GM18909 (cell line): ENCODE measurements around the gene CSH1.
"Not testable (repeated sequence)": the region's sequence is repeated elsewhere in the genome, so short reads cannot be mapped to it uniquely, and the experiment has no call there.

Source experiments
- ATAC-seq: cut with Tn5 transposase; IDR thresholded peaks from one replicate; pipeline ENCODE4 v1.9.1; 2021; ENCODE audit warnings: mild to moderate bottlenecking; ENCODE audit not compliant: unreplicated experiment, poor library complexity

Gene CSH1

DNA sequence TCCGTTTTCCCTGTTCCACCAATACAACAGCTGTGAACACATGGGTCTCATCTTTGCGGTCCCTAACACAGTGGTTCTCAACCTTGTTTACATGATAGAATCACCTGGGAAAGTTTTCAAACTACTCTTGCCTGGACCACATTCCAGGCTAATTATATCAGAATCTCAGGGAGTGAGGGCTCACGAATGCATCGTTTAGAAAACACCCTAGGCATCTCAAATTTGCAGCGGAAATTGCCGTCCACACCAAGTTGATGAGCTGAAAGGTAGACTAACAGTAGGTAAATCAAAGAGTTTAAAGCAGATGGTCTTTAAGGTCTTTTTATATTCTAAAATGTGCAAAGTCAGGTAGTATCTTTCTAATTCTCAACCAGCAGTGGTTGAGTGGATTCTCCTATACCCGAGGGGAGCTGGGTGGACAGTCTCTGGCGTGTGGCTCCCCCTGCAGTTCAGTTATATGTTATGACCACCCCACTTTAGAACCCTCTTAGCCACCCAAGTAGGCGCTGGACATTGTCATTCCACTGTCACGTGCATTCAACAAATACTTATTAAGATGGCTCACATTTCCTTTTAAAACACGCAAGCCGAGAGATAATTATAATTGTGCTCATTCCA lies 10.9 kb upstream of the CSH1 start:
- ATAC-seq = not testable (repeated sequence)

- ATAC-seq = not testable (repeated sequence)
These were observed 8.4 kb upstream of the CSH1 start for GRCh38 chr17:63904796-63905195.

DNA sequence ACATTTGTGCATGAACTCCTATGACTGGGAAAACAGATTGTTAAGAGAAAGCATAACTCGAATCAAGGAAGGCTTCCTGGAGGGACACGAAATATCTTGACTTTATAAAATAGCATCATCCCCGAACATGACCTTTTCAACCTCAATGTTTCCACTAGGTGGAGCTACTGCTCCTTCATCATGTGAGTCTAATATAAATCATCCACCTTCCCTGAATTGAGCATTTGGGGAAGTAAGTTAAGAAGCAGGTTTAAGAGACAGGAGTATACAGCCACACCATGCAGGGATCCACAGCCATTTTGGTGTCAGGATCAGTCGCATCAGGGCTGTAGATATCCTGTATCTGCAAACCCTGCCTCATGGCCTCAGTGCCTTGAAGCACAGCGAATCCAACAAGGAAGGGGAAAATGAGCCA lies 7.4 kb upstream of the CSH1 start:
- not testable (repeated sequence) for ATAC-seq

GRCh38 chr17:63901971-63902370 lies 5.6 kb upstream of the CSH1 start:
- not testable (repeated sequence) for ATAC-seq

GRCh38 chr17:63898899-63899798 lies 2.8 kb upstream of the CSH1 start:
- ATAC-seq = not testable (repeated sequence)

DNA sequence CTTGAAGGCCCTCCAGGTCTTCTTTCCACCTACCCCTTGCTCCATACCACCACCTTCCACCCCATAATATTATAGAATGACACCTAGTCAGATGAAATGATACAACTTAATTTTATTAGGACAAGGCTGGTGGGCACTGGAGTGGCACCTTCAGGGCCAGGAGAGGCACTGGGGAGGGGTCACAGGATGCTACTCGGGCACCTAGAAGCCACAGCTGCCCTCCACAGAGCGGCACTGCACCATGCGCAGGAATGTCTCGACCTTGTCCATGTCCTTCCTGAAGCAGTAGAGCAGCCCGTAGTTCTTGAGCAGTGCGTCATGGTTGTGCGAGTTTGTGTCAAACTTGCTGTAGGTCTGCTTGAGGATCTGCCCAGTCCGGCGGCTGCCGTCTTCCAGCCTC lies 1.6 kb downstream of the CSH1 start:
- ATAC-seq = not testable (repeated sequence)

DNA sequence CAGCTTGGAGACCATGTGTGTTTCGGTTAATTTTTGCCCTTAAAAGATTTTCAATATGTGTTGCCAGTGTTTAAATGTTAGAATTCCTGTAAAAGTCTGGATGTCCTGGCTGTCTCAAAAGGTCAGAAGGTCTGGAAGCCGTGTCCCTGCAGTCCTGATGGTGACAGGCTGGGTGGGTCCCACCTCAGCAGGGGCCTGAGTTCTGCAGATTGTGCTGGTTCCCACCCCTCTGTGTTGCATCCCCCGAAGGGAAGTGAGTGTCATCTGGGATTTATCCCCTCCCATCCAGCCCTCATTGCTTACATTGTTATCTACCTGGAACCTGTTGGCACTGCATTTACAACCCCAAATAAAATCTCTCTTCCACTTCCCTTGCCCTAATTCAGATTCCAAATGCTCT lies 2.4 kb downstream of the CSH1 start:
- not testable (repeated sequence) for ATAC-seq

GRCh38 chr17:63892316-63893037 lies 3.9 kb downstream of the CSH1 start:
- not testable (repeated sequence) for ATAC-seq

DNA sequence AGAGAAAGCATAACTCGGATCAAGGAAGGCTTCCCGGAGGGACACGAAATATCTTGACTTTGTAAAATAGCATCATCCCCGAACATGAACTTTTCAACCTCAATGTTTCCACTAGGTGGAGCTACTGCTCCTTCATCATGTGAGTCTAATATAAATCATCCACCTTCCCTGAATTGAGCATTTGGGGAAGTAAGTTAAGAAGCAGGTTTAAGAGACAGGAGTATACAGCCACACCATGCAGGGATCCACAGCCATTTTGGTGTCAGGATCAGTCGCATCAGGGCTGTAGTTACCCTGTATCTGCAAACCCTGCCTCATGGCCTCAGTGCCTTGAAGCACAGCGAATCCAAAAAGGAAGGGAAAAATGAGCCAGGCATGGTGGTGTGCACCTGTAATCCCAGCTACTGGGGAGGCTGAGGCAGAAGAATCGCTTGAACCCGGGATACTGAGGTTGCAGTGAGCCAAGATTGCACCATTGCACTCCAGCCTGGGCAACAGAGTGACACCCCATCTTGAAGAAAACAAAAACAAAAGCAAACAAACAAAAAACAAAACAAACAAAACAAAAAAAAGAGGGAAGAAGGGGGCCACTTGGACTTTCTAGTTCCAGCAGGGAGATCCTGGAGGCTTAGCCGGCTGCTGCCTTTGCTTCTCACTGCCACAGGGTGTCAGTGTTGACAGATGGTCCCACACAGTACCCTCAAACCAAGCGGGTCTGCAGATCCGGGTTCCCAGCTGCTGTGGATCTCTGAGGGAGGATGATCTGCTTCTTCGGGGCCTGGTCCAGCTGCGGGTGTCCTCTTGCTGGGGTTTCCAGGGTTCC lies 7.1 kb downstream of the CSH1 start:
- not testable (repeated sequence) for ATAC-seq

DNA sequence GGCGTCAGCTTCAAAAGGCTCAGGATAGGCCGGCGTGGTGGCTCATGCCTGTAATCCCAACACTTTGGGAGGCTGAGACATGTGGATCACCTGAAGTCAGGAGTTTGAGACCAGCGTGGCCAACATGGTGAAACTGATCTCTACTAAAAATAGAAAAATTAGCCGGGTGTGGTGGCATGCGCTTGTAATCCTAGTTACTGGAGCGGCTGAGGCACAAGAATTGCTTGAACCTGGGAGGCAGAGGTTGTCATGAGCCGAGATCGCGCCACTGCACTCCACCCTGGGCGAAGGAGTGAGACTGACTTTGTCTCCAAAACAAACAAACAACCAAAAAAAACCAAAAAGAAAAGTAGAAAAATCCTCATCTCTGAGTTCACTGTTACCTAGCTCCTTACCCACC lies 11.3 kb downstream of the CSH1 start:
- not testable (repeated sequence) for ATAC-seq

- ATAC-seq = not testable (repeated sequence)
These were observed 13.7 kb downstream of the CSH1 start for GRCh38 chr17:63882626-63883126.

DNA sequence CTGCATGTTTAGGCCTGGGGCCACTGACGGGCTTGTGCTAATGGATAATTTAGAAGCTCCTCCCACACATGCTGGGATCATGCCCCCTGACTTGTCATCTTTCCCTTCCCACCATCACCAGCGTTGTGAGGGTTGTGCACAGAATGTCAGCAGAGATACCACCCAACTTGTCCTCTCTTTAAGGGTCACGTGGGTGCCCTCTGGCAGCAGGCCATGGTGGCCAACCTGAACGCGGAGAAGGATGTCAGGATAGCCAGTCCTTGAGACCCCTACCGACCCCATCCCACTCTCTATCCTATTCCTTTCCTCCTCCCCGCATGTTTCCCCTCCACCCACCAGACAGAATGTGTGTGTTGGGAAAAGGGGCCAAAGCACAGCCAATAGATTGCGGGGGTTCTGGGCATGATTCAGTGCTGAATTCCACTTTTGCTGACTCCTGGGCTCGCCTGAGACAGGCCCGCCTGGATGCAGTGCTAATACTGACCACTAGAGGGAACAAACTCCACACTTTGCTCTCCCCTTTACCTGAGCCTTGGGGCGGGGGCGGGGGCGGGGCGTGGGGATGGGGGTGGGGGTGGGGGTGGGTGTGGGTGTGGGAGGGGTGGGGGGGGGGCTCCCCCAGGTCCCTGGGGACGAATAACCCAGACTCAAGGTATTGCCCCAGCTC lies 14.3 kb downstream of the CSH1 start, which contains the start of gene GH2:
Gene GH2 (minus strand): TSS at position 10 of the 667 bp plus-strand sequence. CDS start 143 bp downstream, outside the sequence.
- ATAC-seq = no peak

DNA sequence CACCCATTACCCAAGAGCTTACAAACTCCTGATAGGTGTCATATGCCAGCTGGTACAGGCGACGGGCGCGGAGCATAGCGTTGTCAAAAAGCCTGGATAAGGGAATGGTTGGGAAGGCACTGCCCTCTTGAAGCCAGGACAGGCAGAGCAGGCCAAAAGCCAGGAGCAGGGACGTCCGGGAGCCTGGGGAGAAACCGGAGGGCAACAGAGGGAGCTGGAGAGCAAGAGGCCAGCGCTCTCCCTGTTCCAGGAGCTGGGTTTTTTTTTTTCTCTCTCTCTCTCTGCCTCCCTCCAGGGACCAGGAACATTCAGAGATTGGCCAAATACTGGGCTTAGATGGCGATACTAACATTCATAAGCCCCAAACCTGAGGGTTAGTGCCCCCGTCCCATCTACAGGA lies 15.0 kb downstream of the CSH1 start:
- not testable (repeated sequence) for ATAC-seq

- no peak for ATAC-seq
These were observed 15.7 kb downstream of the CSH1 start for GRCh38 chr17:63880706-63881105.

DNA sequence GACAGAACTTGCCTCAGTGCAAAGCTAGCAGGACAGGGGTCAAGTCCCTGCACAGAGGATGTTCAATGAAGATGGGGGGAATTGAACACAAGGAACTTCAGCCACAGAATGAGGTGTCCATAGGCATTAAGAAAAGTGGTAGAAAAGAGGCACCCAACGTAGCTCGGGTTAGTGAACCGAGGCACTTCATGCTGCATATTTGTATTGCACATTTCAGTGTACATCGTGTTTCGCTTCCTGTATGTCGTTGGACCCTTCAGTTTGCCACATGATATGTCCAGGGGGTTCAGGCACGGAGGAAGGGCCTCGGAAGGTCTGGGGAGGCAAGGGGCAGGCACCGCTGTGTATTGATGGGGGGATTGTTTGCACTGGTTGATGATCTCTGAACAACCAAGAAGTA lies 18.0 kb downstream of the CSH1 start:
- ATAC-seq = not testable (repeated sequence)

DNA sequence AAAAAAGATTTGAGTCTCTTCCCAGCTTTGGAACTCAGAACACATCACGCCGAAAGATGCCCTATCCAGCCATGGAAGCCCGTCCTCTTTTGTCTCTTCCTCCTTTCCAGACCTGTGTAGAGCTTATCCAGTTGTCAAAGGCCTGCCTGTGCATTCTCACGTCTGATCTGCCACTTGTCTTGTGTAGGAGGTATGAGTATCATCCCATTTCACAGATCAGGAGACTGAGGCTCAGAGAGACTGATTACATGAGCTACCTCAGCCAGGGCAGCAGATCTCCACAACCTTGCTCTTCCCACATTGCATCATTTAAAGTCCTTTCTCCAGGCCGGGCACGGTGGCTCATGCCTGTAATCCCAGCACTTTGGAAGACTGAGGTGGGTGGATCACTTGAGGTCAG lies 21.7 kb downstream of the CSH1 start:
- ATAC-seq = not testable (repeated sequence)

GRCh38 chr17:63874061-63874626 lies 22.2 kb downstream of the CSH1 start:
- not testable (repeated sequence) for ATAC-seq

GRCh38 chr17:63873577-63873976 lies 22.8 kb downstream of the CSH1 start, which contains the start of gene CSH2:
Gene CSH2 (minus strand): TSS chr17:63873677. CDS start chr17:63873614, 63 bp downstream.
- ATAC-seq = not testable (repeated sequence)
